Glomerular visceral epithelial cell (primary cell): ENCODE data around the gene ZNF581.

Experiments
- DNase-seq: peaks from one replicate; pipeline ENCODE4 v3.0.0-alpha.2; 2016; ENCODE audit errors: extremely low spot score

Gene ZNF581

DNA sequence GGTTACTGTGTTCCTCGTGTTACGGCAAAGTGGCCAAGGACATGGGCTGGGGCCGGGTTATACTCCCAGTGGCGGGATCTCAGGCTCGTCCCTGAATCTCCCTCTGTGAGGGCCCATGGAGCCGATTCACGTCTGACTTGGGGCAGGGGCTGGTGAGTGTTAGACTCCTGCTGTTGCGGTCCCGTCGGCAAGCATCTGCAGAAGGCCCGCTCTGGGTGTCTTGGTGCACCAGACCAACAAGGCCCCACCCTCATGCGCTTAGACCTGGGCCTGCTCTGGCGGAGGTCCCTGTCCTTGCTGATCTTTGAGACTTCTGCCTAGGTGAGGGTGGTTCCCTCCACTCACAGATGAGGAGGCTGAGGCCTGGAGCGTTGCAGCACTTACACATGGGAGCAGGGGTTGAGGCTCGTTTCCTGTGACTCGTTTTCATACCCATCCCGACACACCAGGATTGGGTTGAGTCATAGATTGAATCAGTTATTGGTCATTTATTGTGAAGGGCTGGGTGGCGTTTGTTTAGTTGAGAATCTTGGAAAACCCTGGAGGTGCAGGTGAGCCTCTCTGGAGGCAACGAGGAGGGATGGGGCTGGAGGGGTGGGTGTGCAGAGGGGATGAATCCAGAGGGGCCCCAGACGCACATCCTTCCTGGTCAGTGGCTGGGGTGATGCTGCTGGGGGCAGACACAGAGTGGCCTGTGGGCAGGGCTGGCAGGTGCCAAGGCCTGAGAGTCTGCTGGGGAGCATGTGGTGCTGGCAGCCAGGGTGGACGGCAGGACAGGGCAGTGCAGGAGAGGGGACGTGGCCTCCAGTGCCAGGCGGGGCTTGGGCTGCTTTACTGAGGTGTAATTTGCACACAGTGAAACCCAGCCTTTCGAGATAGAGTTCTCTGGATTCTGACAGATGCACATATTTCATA is 36.2 kb downstream of the ZNF581 start:
- DNase-seq, result no peak

DNA sequence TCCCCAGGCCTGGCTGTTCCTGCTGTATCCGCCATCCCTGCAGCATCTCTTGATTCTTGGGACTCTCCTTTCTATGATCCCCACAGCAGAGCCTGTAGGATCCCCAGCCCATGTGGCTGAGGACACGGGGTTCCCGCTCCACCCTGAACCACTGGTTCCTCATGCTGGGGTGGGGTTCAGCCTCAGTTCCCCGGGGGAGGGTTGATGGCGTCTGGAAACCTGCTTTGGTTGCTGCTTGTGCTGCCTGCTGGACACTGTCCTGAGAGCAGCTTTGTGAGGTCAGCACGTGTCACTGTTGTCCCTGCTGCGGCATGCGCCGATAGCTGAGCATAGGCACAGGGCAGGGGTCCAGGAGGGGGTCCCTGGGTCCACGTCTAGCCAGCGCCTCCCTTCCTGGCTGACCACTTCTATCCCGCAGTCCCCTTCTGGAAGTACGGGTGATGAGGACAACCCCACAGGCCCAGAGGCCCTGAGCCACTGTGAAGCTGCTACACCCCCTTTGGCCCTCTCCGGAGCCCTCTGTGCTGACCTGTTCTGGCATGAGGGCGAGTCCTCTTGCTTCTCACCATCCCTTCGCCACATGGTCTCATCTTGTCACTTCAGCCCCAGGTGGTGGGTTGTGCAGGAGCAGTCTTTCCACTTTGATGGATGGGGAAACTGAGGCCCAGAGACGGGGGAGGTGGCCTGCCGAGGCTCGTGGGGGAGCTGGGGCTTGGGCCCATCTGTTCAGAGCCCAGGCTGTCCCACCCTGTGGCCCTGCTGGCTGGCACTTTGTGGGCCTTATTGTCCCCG is 37.1 kb downstream of the ZNF581 start:
- DNase-seq, result no peak

DNA sequence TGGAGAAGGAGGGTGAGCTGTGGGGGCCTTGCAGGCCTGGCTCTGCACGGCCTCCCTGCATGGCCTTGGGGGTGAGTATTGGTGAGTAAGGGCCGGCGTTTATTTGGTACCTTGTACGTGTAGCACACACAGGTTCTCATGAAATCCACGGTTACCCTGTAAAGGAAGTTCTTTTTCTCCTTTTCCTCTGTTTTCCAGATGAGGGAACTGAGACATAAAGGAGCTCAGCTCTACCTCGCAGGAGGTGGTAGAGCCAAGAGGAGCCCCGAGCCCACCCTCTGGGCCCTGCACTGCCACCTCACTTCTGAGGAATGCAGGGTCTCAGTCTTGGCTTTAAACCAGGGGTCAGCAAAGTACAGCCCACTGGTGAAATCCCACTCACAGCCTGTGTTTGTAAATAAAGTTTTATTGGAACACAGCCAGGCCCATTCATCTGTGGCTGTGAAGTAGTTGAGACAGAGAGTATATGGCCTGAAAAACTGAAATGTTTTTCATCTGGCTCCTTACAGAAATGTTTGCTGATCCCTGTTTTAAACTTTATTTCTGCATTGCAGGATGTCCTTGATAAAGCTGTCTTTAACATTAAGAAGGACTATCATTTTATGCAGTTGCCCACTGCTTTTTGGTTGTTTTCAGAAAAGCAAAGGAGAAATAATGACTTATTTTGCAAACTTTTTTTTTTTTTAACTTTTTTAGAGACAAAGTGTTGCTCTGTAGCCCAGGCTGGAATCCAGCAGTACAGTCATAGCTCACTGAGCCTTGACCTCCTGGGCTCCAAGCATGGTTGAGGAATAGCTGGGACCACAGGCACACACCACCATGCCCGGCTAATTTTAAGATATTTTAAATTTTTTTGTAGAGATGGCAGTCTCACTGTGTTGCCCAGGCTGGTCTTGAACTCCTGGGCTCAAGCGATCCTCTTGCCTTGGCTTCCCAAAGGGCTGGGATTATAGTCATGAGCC is 38.0 kb downstream of the ZNF581 start:
- DNase-seq, result peak; percentile 64

DNA sequence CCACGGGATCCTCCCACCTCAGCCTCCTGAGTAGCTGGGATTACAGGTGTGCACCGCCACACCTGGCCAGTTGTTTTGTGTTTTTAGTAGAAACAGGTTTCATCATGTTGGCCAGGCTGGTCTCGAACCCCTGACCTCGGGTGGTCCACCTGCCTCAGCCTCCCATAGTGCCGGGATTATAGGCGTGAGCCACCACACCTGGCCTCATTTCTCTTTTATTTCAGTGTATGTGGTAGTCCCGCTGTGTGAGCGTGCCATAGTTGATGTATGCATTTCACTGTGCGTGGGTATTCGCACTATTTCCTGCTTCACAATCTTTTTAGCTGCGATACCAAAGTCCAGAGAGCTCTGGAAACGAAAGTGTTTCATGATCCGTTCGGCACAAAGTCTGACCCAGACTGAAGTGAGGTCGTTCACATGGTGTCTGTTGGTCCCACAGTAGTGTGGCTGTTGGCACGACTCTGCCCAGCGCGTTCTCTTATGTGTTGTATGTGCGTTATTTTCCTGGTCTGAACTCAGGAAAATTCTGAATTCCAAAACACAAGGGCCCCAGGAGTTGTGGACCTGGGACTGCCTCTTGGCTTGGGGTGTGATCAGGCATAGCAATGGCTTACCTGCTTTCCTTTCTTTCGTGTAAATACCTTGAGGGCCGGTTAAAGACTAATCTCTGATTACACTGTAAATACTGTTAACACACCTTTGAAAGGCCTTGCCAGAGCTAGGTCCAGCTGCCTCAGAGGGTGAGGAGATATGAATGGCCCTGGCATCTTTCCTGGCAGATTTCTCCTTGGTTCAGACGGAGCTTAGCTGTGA is 40.2 kb downstream of the ZNF581 start:
- DNase-seq, result no peak

DNA sequence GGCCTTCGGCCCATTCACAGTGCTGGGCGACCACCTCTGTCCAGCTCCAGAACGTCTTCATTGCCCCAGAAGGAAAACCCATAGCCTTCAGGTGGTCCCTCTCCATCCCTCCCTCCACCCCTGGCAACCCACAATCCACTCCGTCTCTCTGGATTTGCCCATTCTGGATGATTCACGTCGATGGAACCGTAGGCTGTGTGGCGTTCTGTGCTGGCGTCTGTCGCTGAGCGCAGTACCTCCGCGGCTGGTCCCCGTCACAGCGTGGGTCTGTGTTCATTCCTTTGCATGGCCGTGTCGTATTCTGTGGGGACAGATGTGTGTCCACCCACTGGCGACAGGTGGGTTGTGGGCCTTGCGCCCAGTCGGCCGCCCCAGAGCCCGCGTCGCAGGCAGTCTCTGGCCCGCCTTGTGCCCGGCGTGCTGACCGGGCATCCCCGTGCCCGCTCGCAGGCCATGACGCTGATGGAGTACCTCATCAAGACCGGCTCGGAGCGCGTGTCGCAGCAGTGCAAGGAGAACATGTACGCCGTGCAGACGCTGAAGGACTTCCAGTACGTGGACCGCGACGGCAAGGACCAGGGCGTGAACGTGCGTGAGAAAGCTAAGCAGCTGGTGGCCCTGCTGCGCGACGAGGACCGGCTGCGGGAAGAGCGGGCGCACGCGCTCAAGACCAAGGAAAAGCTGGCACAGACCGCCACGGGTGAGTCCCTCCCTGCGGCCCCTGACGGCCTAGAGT is 41.7 kb downstream of the ZNF581 start:
- no peak for DNase-seq

DNA sequence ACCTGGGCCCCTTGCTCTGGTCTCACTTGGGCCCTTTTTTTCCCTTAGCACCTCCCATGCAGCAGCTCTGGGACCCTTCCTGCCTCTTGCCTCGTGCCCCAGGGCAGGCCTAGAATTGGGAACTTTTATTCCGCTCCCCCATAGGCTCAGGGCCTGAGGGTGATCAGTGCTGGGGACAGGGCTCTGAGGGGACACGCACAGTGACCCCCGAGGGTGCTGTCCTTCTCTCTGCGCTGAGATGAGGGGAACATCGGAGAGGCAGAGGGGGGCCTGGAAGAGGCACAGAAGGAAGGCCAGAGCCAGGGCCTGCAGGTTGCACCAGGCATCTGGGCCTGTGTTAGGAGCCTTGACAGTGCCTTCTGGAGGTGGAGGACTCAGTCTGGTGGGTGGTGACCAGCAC is 42.3 kb downstream of the ZNF581 start:
- no peak for DNase-seq

DNA sequence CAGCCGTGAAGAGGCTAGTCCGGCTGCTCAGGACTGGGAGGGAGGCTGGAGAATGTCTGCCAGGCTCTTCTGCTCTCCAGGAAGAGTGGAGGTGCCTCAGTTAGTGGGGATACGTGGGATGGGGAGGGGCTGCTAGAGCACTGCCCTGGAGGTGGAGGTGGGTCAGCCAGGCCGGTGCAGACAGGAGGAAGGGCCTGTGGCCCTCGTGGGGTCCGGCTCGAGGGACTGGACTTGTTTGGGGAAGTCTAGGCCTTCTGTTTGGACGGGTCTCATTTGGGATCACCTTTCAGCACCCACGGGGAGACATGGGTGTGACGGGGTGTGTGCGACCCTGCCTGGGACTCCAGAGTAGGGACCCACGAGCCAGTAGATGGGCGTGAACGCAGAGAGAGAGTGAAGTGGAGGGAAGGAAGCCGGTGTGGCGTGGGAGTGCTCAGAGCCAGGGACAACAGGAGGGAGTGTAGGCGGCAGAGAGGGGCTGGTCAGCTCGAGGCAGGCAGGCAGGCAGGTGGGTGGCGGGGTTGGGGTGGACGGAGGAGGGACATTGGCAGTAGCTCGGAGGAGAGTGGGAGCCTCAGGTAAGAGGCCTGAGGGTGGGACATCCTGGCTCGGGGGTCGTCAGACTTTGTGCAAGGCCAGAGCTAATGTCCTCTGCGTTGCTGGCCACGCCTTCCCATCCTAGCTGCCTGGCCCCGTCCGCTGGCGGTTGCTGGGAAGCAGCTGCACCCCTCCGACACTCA is 43.0 kb downstream of the ZNF581 start:
- DNase-seq, result no peak

DNA sequence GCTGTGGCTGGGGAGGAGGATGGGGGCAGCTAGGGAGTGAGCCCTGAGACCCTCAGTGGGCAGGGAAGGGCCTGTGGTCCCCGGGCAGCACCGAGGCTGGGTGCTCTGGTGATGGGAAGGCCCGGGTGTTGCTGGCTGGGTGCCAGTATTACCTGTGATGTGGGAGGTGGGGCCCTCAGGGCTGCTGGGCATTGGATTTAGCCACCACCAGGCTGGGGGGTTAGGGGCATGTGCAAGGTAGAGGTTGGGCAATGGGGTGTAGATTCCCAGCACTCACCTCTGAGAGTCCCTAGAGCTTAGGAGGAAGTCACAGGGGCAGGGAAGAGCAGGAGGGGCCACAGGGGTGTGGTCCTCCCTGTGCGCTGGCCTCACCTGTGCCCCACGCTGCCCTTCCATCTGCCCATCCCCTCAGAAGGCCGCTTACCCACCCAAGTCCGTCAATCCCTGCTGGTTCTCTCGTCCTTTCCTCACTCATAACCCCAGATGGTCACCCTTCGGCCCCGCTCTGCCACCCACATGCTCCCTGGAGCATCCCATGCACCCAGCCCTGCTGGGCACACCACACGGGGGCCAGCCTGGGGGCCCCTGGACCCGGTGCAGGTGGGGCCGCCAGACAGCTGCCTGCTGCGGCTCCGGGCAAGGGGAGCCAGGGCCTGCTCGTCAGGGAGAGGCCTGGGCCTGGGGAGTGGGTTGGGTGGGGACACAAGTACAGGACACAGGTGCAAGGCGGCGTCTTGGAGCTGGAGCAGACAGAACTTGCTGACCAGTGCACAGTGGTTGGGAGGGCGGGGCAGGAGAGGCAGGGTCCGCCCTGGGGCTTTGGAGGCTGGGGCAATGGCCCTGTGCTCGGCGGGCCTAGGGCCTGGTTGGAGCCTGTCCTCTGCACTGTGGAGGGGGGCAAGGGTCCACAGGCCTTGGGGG is 44.1 kb downstream of the ZNF581 start:
- DNase-seq, result no peak

DNA sequence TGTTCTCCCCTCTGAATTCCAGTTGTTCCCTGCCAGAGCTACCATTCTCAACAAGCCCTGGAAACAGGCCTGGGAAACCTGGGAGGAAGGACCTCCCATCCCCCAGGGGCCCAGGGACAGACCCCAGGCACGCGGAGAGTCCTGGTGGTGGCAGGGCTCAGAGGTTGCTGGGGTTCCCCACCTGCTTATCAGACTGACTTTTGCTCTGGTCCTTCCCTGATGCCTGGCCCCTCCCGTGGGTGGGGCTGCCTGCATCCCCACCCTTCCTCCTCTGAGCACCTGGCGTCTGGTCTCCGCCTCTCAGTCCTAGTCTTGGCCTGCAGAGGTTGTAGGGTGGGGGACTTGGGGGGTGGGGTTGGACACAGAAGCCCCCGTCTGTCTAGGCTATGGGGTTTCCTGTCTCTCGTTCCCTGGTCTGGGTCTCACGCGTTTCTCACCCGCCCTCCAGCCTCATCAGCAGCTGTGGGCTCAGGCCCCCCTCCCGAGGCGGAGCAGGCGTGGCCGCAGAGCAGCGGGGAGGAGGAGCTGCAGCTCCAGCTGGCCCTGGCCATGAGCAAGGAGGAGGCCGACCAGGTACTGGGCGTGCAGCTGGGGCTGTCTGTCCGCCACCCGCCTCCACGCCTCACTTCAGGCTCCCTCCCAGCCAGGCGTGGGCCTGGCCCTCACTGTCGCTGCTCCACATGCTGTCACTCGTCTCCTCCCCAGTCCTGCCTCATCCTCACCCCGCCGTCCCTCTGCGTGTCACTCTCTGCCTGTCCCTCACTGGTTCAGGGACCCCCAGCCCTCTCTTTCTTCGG is 45.2 kb downstream of the ZNF581 start:
- no peak for DNase-seq

DNA sequence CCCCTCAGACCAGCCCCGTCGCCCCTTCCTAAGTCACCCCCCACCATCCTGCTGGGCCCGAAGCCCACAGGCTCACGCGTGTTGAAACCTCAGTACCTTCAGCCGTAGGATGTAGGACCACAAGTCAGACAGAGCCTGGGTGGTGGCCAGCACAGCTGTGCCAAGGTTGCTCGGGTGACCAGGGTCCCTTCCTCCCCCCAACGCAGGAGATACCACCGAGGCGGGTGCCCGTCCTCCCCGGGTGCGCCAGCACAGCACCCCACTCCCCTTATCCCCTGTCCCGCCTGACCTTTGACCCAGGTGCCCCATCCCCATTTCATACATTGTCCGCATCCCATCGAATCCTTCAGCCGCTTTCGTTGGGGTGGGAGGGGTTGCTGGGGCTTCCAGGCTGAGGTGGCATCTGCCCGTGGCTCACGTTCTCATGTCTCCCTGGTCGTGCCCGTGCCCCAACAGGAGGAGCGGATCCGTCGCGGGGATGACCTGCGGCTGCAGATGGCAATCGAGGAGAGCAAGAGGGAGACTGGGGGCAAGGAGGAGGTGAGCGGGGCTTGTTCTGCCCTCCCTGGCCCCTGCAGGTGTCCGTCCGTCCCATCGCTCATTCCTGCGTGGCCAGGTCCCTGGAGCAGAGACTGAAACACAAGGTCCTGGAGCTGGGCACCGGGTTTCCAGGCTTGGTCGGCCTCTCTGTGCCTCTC is 46.1 kb downstream of the ZNF581 start:
- DNase-seq, result no peak

DNA sequence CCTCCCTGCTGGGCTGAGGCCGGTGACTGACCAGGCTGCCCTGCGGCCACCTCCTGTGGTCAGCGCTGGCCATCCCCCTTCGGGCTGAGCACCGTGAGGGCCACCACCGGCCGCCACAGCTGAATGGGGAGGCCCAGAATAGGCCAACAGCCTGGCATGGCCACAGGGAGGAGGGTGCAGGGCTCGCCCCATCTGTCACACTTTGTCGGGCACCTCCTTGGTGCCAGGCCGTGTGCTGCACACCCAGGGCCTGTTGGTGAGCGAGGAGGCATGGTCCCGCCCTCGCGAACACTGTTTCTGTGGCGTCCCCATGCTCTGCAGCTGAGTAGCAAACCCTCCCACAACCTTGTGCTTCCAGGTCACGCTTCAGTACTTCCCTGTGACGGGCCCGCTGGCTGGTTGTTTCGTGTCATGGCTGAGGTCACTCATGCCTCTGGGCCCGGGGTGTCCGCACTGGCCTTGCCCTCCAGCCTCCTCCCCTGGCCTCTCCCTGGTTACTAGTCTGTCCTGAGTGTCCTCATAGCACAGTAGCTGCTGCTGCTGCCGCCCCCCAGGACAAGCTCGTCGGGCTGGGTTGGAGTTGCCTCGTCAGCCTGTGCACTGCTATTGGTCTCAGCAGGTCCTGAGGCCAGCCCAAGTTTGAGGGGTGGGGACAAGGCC is 46.8 kb downstream of the ZNF581 start:
- DNase-seq, result no peak

DNA sequence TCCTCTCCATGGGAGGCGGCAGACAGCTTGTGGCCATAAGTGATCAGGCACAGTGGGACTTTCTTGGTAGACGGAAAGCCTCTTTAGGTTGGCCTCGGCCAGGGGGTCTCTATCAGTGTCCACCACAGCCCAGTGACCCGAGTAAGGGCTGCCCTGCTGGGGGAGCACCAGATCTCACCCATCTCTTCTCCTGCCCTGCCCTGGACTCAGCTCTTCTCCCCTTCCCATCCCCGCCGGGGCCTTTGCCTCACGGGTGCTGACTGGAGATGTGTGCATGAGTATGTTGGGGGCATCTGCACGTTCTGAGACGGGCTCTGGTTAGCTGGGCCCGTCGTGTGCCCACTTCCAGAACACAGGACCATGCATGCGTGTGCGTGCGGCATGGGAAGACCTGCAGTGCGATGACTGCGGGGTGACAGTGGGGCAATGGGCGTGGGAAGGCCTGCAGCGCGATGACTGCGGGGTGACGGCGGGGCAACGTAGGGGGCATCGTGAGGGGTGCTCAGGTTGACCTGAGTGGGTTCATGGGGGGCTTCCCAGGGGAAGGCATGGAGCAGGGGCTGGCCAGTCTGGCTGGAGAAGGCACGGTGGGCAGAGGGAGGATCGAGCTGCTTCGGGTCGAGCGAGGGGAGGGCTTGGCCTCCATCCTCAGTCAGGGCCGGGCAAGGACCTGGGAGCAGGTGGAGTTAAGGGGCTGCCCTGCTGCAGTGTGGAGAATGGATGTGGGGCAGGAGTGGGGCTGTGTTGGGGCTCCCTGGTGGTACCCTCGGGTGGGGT is 47.5 kb downstream of the ZNF581 start:
- no peak for DNase-seq

DNA sequence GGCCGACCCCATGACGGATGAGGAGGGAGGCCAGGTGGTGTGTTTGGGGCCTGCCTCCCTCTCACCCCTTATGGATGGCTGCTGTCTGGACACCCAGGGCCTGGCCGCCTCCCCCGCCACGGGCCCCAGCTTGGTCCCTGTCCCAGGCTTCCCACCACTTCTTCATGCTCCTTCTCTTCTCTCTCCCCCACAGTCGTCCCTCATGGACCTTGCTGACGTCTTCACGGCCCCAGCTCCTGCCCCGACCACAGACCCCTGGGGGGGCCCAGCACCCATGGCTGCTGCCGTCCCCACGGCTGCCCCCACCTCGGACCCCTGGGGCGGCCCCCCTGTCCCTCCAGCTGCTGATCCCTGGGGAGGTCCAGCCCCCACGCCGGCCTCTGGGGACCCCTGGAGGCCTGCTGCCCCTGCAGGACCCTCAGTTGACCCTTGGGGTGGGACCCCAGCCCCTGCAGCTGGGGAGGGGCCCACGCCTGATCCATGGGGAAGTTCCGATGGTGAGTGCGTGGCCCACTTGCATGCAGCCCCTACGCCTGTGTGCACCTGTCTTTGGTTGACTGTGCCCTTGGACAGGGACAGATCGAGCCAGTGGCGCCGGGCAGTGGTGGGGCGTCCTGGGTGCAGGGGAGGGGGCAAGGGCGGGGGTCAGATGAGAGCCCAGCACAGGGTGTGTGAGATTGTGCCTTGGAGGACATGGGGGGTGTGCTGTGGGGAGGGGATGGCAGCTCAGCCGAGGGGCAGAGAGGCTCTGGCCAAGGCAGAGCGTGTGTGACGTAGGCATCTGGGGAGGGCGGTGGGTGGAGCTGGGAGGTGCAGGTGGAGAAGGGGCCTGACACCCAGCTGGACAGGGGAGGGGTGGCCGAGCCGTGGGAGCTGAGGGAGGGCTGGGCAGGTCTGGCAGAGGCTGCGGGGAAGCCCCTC is 48.4 kb downstream of the ZNF581 start:
- DNase-seq, result no peak

DNA sequence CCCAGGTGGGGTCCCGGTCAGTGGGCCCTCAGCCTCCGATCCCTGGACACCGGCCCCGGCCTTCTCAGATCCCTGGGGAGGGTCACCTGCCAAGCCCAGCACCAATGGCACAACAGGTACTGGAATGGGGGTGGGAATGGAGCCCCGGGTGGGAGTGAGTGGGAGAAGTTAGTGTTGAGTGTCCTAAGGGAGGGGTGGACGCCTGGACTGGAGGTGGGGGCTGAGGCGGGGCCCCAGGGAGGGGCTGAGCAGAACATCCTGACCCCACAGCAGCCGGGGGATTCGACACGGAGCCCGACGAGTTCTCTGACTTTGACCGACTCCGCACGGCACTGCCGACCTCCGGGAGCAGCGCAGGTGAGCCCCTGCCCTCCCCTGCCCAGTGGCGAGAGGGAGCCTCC is 49.2 kb downstream of the ZNF581 start:
- no peak for DNase-seq
